HepG2 (cell line): ENCODE results near the gene MTMR6. TPM values are rescaled to one million over a fixed set of nuclear protein-coding genes. Genes with fewer than 3 reads are reported as not detected.

ENCODE experiments used
- ARID4A ChIP-seq: sonication (generic); formaldehyde crosslinking; IDR thresholded peaks from 2 replicates; pipeline ENCODE4 v1.5.0; 2020; ENCODE audit warnings: mild to moderate bottlenecking, missing genetic modification reagents, borderline replicate concordance
- ATRX ChIP-seq: sonication (generic); formaldehyde crosslinking; IDR thresholded peaks from 2 replicates; pipeline ENCODE4 v1.4.0; 2020; ENCODE audit warnings: missing genetic modification reagents, borderline replicate concordance
- CEBPB ChIP-seq: IDR thresholded peaks from 2 replicates; pipeline ENCODE4 v1.6.1; 2011; ENCODE audit warnings: low read depth, low read length, improper control_type of control experiment, borderline replicate concordance
- EED ChIP-seq: sonication (generic); formaldehyde crosslinking; IDR thresholded peaks from 2 replicates; pipeline ENCODE4 v1.5.0; 2020; ENCODE audit warnings: mild to moderate bottlenecking, missing genetic modification reagents
- ESRRA ChIP-seq: sonication (generic); formaldehyde crosslinking; IDR thresholded peaks from 2 replicates; pipeline ENCODE4 v1.5.1; 2020; ENCODE audit warnings: mild to moderate bottlenecking, low read depth, missing genetic modification reagents
- FOXO1 ChIP-seq: sonication (generic); formaldehyde crosslinking; IDR thresholded peaks from 2 replicates; pipeline ENCODE4 v1.4.0; 2020; ENCODE audit warnings: missing genetic modification reagents
- HMG20A ChIP-seq: IDR thresholded peaks from 2 replicates; pipeline ENCODE4 v1.6.1; 2016; ENCODE audit warnings: borderline replicate concordance
- KMT2B ChIP-seq: IDR thresholded peaks from 2 replicates; pipeline ENCODE4 v1.6.1; 2016; ENCODE audit warnings: missing genetic modification reagents, missing compliant biosample characterization
- MAX ChIP-seq: IDR thresholded peaks from 2 replicates; pipeline ENCODE4 v1.6.1; 2012; ENCODE audit warnings: inconsistent platforms
- SKI ChIP-seq: fragments of 450-650 bp; IDR thresholded peaks from one replicate; pipeline ENCODE4 v1.6.1; 2018; ENCODE audit warnings: mild to moderate bottlenecking; ENCODE audit not compliant: partially characterized antibody
- SMAD9 ChIP-seq: sonication (generic); formaldehyde crosslinking; IDR thresholded peaks from 2 replicates; pipeline ENCODE4 v1.5.1; 2020; ENCODE audit warnings: mild to moderate bottlenecking, missing genetic modification reagents
- SRSF1 ChIP-seq: fragments of 200-400 bp; formaldehyde crosslinking; optimal IDR thresholded peaks from 2 replicates; pipeline ENCODE3; 2017; ENCODE audit warnings: mild to moderate bottlenecking, low read depth, low read length, moderate library complexity
- ZBTB44 ChIP-seq: sonication (generic); formaldehyde crosslinking; IDR thresholded peaks from 2 replicates; pipeline ENCODE4 v1.4.0; 2020; ENCODE audit warnings: missing genetic modification reagents
- ZBTB49 ChIP-seq: sonication (generic); formaldehyde crosslinking; IDR thresholded peaks from 2 replicates; pipeline ENCODE4 v1.4.0; 2020; ENCODE audit warnings: missing genetic modification reagents, borderline replicate concordance
- ZFP1 ChIP-seq: IDR thresholded peaks from 2 replicates; pipeline ENCODE4 v1.6.1; 2016
- polyA plus RNA-seq, 8 experiments: library from polyadenylated mRNA; depleted of rRNA in 3 of 8; stranded (reverse) in 7 of 8; unstranded in 1 of 8; fragments of >200 nt; fragmentation: Illumina TruSeq in 4 of 8; extraction: Trizol in 4 of 8; gene quantifications; 2 replicates each; pipeline versions ENCODE4 v1.2.1 to v1.2.3, GENCODE V29; 2011 to 2016; ENCODE audit warnings: low read depth in 4 of 8, missing spikeins in 1 of 8, mixed read lengths in 1 of 8; ENCODE audit not compliant: insufficient read depth in 1 of 8
- total RNA-seq, 5 experiments: library from RNA; depleted of rRNA; stranded (reverse); fragments of >200 nt; fragmentation: Illumina TruSeq; extraction: Trizol; gene quantifications; 2 replicates each; pipeline ENCODE4 v1.2.3, GENCODE V29; 2016; ENCODE audit warnings: low read depth in 1 of 5
- TF ChIP-seq, protein P1 (sequence below): sonication (generic); formaldehyde crosslinking; IDR thresholded peaks from 2 replicates; pipeline ENCODE4 v1.8.0; 2022; ENCODE audit warnings: mild to moderate bottlenecking, missing genetic modification reagents, borderline replicate concordance

Gene MTMR6
- total and polyA plus RNA-seq, 2 of the 13 experiments (the other 11 are each of a cell fraction or from before 2014, with no cell fraction given), result 3.4 to 7.8 TPM

DNA sequence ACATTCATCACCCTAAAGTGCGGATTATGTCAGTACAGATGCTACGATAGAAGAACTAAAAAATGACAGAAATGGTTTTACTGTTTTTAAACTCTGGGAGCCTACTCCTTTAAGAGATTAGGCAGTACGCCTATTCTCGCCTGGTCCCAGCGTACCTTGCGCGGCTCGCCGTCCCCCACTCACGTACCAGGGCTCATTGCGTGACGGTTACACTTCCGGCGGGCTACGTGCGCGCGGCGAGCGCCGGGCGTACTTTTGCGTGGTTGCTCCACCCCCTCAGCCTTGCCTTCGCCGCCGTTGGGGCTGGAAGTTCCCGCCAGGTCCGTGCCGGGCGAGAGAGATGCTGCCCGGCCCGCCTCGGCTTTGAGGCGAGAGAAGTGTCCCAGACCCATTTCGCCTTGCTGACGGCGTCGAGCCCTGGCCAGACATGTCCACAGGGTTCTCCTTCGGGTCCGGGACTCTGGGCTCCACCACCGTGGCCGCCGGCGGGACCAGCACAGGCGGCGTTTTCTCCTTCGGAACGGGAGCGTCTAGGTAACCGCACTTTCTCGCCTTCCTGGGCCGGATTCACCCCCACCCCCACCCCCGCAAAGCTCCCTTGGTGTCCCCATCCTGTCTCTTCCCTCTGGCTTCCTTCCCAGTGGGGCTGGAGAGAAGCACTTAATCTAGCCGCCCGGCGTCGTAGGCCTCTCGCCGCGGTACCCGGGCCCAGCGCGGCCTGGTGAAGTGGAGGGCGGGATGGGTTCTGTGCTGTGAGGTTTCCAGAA is 14.2 kb upstream of the MTMR6 start, which contains the start of gene NUP58 (continued):
- no peak for TF ChIP-seq SMAD9 (CRISPR knock-in tag)
- peak; percentile 78 for TF ChIP-seq MAX
- 0 out of 2 replicates have a peak, but pooled peaks have one; percentile 21 for TF ChIP-seq ESRRA (CRISPR knock-in tag)
- peak; percentile 39 for TF ChIP-seq FOXO1 (CRISPR knock-in tag)
- TF ChIP-seq EED (CRISPR knock-in tag), result no peak
- no peak for TF ChIP-seq ZBTB44 (CRISPR knock-in tag)
- peak; percentile 91 for TF ChIP-seq ARID4A (CRISPR knock-in tag)
- no peak for TF ChIP-seq HMG20A (CRISPR knock-in tag)
- TF ChIP-seq, protein P1, sequence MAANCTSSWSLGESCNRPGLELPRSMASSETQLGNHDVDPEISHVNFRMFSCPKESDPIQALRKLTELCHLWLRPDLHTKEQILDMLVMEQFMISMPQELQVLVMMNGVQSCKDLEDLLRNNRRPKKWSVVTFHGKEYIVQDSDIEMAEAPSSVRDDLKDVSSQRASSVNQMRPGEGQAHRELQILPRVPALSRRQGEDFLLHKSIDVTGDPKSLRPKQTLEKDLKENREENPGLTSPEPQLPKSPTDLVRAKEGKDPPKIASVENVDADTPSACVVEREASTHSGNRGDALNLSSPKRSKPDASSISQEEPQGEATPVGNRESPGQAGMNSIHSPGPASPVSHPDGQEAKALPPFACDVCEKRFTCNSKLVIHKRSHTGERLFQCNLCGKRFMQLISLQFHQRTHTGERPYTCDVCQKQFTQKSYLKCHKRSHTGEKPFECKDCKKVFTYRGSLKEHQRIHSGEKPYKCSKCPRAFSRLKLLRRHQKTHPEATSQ (CRISPR knock-in tag), result no peak
- no peak for TF ChIP-seq ATRX (CRISPR knock-in tag)
- TF ChIP-seq KMT2B, result peak; percentile 92
- TF ChIP-seq CEBPB, result peak; percentile 66; the same call in 1 of the 2 replicates
- peak; percentile 52 for TF ChIP-seq SKI
- TF ChIP-seq ZBTB49 (CRISPR knock-in tag), result no peak
- no peak for TF ChIP-seq ZFP1
- peak; percentile 42 for TF ChIP-seq SRSF1
